ENCODE data around the gene PAPPA2. TPM values are rescaled to one million over a fixed set of nuclear protein-coding genes. Genes with fewer than 3 reads are reported as not detected.

PAPPA2 gene
- total RNA-seq, 4 donors from 2014 or later = under 0.01 to 1.5 TPM; not detected in 2

DNA sequence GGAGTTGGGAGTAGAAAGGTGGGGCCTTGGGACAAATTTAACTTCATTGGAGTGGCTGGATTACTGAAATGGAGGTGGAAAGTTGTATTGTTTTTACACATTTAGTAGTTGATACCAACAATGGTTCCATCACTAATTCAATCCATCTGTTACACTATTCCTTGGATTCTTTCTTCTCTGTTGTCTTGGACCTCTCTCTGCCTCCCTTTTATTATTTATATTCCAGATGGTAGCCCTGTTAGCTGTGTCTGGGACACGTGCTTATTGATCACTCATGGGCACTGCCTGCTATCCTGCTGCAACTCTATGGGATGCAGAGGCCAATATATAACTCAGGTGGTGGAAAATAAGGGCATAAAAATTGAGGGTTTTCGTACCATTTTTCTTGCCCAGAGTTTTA, 346.3 kb downstream of the PAPPA2 start:
- no peak overlapping the region for H3K27ac ChIP-seq
- H3K9me3 ChIP-seq = no peaks in the 10 kb centered on the region
- WGBS, 2 donors = 53 to 60% methylated on average over 2 of the region's 2 CpGs
- no peaks in the 10 kb centered on the region for H3K36me3 ChIP-seq
- intact Hi-C loops (cut with DNase I) = no loop called here
- DNase-seq = no peak
- no peak overlapping the region for H3K4me3 ChIP-seq
- H3K27me3 ChIP-seq = no peaks in the 10 kb centered on the region
- TF ChIP-seq, protein P1, sequence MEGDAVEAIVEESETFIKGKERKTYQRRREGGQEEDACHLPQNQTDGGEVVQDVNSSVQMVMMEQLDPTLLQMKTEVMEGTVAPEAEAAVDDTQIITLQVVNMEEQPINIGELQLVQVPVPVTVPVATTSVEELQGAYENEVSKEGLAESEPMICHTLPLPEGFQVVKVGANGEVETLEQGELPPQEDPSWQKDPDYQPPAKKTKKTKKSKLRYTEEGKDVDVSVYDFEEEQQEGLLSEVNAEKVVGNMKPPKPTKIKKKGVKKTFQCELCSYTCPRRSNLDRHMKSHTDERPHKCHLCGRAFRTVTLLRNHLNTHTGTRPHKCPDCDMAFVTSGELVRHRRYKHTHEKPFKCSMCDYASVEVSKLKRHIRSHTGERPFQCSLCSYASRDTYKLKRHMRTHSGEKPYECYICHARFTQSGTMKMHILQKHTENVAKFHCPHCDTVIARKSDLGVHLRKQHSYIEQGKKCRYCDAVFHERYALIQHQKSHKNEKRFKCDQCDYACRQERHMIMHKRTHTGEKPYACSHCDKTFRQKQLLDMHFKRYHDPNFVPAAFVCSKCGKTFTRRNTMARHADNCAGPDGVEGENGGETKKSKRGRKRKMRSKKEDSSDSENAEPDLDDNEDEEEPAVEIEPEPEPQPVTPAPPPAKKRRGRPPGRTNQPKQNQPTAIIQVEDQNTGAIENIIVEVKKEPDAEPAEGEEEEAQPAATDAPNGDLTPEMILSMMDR (IDR thresholded peaks at IDR 0.05) = no peak
- no peak for TF ChIP-seq POLR2A (IDR thresholded peaks at IDR 0.05)
- H3K4me1 ChIP-seq = no peaks in the 10 kb centered on the region

DNA sequence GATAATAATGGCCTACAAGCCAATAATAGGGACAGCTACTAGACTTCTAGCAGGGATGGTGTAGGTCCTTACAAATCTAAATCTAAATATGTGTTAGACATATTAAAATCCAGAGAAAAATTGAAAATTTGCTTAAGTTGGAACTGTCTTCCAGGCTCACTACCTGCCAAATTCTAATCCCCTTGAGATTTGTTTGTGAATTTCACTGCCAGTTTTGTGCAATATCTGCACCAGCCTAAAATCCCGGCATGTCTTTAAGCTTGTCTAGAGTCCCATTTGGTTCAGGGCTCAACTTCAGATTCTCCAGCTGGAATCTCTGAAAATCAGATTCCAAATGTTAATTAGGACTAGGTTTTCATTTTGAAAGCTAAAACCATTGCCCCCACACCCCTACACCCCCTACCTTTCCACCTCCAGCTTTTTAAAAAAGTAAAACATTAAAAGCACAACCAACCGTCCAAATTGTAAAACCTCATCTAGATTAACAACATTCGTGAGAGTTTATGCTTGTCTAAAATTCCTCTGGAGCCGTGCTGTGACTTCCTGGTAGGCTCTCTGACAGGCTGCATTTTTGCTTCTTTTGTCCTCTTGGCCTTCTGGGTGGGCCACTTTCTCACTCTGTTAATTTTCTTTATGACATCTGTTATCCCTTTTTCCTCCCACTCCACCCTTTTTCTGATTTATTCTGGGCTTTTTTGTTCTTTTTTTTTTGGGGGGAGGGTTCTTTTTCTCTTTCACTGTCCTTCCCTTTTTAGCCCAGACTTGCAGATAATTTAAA, 348.7 kb downstream of the PAPPA2 start:
- WGBS, 2 donors = 22 to 29% methylated on average over 4 of the region's 4 CpGs
- TF ChIP-seq POLR2A (IDR thresholded peaks at IDR 0.05) = no peak
- TF ChIP-seq, protein P1 (IDR thresholded peaks at IDR 0.05) = no peak
- no peaks in the 10 kb centered on the region for H3K9me3 ChIP-seq
- no peaks in the 10 kb centered on the region for H3K27me3 ChIP-seq
- intact Hi-C loops (cut with DNase I) = no loop called here
- no peaks in the 10 kb centered on the region for H3K4me1 ChIP-seq
- H3K27ac ChIP-seq = no peak overlapping the region
- no peak for DNase-seq
- H3K36me3 ChIP-seq = no peaks in the 10 kb centered on the region
- no peak overlapping the region for H3K4me3 ChIP-seq

DNA sequence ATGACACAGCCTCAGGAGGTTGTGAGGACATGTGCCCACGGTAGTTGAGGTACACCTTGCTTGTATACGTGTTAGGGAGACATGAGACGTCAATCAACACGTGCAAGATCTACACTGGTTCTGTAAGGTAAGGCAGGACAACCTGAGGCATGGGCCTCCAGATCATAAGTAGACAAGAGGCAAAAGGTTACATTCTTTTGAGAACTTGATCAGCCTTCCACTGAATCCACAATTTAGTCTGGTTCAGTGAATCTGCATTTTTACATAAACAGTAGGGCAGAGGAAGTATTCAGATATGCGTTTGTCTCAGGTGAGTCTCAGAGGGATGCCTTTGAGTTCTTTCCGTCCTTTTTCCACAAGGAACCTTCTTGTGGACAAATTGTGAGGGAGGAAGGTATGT, 352.6 kb downstream of the PAPPA2 start:
- intact Hi-C loops (cut with DNase I) = no loop called here
- no peak for DNase-seq
- H3K4me3 ChIP-seq = no peak overlapping the region
- H3K36me3 ChIP-seq = no peaks in the 10 kb centered on the region
- no peak overlapping the region for H3K27ac ChIP-seq
- H3K4me1 ChIP-seq = no peaks in the 10 kb centered on the region
- H3K9me3 ChIP-seq = no peaks in the 10 kb centered on the region
- 77 to 78% methylated on average over 6 of the region's 6 CpGs for WGBS, 2 donors
- TF ChIP-seq, protein P1 (IDR thresholded peaks at IDR 0.05) = no peak
- TF ChIP-seq POLR2A (IDR thresholded peaks at IDR 0.05) = no peak
- H3K27me3 ChIP-seq = no peaks in the 10 kb centered on the region

DNA sequence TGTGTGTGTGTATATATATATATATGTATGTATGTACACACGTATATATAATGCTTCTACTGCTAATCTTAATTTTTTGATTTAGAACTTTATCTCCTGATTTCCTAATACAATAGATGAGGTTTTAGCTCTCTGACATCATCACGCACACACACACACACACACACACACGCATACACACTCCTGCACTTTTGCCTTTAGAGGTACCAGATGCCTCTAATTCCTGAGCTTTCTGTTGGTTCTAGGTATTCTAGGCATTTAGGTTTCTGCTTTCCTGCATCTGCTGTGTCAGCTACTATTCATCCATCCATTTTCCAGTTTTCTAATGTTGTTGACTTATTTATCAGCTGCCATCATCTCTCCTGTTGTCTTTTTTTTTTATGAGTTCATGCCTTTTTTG, 353.3 kb downstream of the PAPPA2 start:
- intact Hi-C loops (cut with DNase I) = no loop called here
- no peak for TF ChIP-seq POLR2A (IDR thresholded peaks at IDR 0.05)
- TF ChIP-seq, protein P1 (IDR thresholded peaks at IDR 0.05) = no peak
- no peaks in the 10 kb centered on the region for H3K36me3 ChIP-seq
- H3K27ac ChIP-seq = no peak overlapping the region
- H3K4me3 ChIP-seq = no peak overlapping the region
- H3K27me3 ChIP-seq = no peaks in the 10 kb centered on the region
- WGBS, 2 donors = 77 to 83% methylated on average over 3 of the region's 3 CpGs
- no peaks in the 10 kb centered on the region for H3K4me1 ChIP-seq
- H3K9me3 ChIP-seq = no peaks in the 10 kb centered on the region
- DNase-seq = no peak

DNA sequence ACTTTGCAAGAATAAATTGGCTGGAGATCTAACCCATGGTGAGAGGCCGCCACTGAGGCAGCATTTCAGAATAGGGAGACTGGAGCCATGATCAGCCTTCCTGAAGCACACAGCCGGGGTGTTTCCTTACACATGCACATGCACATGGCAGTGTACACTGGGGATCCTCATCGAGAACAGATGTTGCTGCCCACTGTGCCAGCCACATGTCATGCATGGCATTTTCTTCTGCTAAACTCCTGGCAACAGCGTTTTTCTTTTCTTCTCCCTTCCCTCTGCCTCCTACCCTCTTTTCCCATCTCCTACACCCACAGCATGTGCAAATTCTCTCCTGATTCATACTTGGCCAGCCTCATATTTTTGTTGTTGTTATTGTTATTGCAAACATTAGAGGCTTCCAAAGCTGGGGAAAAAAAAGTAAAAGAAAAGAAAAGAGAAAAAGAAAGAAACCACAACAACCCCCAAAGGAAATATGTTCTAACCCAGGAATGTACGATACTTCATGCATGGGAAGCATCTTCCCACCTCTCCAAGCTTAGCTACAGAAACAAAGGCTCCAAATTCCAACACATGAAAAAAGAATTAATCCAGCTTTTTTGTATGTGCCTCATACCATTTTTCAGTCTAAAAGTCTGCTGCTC, 357.5 kb downstream of the PAPPA2 start:
- no peak for DNase-seq
- TF ChIP-seq, protein P1 (IDR thresholded peaks at IDR 0.05) = no peak
- no peak for TF ChIP-seq POLR2A (IDR thresholded peaks at IDR 0.05)
- H3K4me3 ChIP-seq = no peak overlapping the region
- WGBS, 2 donors = 69 to 73% methylated on average over 5 of the region's 5 CpGs
- H3K9me3 ChIP-seq = no peaks in the 10 kb centered on the region
- intact Hi-C loops (cut with DNase I) = no loop called here
- no peaks in the 10 kb centered on the region for H3K4me1 ChIP-seq
- no peaks in the 10 kb centered on the region for H3K36me3 ChIP-seq
- no peaks in the 10 kb centered on the region for H3K27me3 ChIP-seq
- H3K27ac ChIP-seq = no peak overlapping the region
